ENCODE data around the gene PLEKHM3. TPM values are rescaled to one million over a fixed set of nuclear protein-coding genes. Genes with fewer than 3 reads are reported as not detected.

The PLEKHM3 gene
- total and polyA plus RNA-seq, 2 of the 13 experiments (the other 11 are each of a cell fraction or from before 2014, with no cell fraction given), result 4.5 to 4.7 TPM

DNA sequence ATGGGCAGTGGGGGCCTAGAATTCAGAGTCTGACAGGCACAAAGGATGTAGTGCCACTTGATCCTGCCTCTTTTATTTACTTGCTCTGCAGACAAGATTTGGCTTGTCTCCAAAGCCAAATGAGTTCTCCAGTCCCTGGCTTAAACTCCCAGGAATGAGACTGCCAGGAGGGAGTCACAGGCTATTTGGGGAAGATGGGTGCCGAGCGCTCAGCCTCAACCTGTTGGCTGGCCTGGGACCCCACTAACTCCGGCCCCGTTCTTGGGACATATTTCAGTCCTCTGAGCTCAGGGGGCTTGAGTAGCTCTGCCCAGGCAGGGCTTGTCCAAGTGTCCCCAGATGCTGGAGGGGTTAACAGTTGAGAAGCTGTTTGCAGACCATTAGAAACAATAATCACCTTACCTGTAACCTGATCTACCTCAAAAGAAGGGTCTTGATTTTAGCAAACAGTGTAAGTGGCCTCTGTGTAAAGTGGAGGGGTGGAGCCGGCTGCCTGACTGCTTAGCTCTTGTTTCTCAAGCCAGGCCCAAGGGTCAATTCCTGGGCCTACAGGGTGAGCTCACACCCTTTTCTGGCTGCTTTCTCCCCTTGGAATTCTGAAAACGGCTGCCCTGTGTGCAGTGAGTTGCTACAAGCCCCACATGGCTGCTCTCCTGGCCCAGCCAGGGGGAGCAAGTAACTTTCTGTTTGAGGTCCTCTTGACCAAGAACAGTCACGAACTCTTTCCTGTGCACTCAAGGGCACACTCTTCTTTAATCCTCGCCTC lies 228.6 kb downstream of the PLEKHM3 start (continued):
- TF ChIP-seq, protein P1, sequence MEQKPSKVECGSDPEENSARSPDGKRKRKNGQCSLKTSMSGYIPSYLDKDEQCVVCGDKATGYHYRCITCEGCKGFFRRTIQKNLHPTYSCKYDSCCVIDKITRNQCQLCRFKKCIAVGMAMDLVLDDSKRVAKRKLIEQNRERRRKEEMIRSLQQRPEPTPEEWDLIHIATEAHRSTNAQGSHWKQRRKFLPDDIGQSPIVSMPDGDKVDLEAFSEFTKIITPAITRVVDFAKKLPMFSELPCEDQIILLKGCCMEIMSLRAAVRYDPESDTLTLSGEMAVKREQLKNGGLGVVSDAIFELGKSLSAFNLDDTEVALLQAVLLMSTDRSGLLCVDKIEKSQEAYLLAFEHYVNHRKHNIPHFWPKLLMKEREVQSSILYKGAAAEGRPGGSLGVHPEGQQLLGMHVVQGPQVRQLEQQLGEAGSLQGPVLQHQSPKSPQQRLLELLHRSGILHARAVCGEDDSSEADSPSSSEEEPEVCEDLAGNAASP (CRISPR knock-in tag; IDR thresholded peaks at IDR 0.05; ENCODE audit: borderline replicate concordance), result no peak
- TF ChIP-seq, protein P2, sequence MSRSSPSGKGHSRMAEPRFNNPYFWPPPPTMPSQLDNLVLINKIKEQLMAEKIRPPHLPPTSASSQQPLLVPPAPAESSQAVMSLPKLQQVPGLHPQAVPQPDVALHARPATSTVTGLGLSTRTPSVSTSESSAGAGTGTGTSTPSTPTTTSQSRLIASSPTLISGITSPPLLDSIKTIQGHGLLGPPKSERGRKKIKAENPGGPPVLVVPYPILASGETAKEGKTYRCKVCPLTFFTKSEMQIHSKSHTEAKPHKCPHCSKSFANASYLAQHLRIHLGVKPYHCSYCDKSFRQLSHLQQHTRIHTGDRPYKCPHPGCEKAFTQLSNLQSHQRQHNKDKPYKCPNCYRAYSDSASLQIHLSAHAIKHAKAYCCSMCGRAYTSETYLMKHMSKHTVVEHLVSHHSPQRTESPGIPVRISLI (CRISPR knock-in tag; IDR thresholded peaks at IDR 0.05; ENCODE audit: borderline replicate concordance), result peak; percentile 58; the same call in 1 of the 2 replicates
- TF ChIP-seq SCMH1 (CRISPR knock-in tag; IDR thresholded peaks at IDR 0.05; ENCODE audit: borderline replicate concordance) (no peak), ZMYM3 (CRISPR knock-in tag; IDR thresholded peaks at IDR 0.05) (peak; percentile 55; the same call in 1 of the 2 replicates), TBP (CRISPR knock-in tag; IDR thresholded peaks at IDR 0.05) (no peak), NR2F2 (IDR thresholded peaks at IDR 0.05; ENCODE audit: borderline replicate concordance, low read depth) (peak; percentile 51; the same call in 1 of the 2 replicates), ZNF460 (CRISPR knock-in tag; IDR thresholded peaks at IDR 0.05; ENCODE audit: borderline replicate concordance) (no peak), GZF1 (CRISPR knock-in tag; IDR thresholded peaks at IDR 0.05) (no peak), SMC3 (IDR thresholded peaks at IDR 0.05; ENCODE audit: low read length) (peak; percentile 24; the same call in 1 of the 2 replicates), HMG20A (CRISPR knock-in tag; IDR thresholded peaks at IDR 0.05; ENCODE audit: borderline replicate concordance) (peak; percentile 62; the same call in 1 of the 2 replicates), ZNF383 (CRISPR knock-in tag; IDR thresholded peaks at IDR 0.05; ENCODE audit: borderline replicate concordance) (no peak), NR2C2 (CRISPR knock-in tag; IDR thresholded peaks at IDR 0.05; ENCODE audit: borderline replicate concordance) (peak; percentile 44; the same call in 1 of the 2 replicates), THAP11 (CRISPR knock-in tag; IDR thresholded peaks at IDR 0.05) (peak; percentile 40), ISX (CRISPR knock-in tag; conservative IDR thresholded peaks at IDR 0.05) (no peak), ARID2 (CRISPR knock-in tag; IDR thresholded peaks at IDR 0.05; ENCODE audit: borderline replicate concordance) (peak; percentile 22; the same call in 1 of the 2 replicates), DNMT1 (CRISPR knock-in tag; IDR thresholded peaks at IDR 0.05) (no peak), TBX2 (CRISPR knock-in tag; IDR thresholded peaks at IDR 0.05; ENCODE audit: borderline replicate concordance) (peak; percentile 93), POGZ (CRISPR knock-in tag; IDR thresholded peaks at IDR 0.05) (no peak; the same call in 1 of the 2 replicates)
- TF ChIP-seq, protein P3, sequence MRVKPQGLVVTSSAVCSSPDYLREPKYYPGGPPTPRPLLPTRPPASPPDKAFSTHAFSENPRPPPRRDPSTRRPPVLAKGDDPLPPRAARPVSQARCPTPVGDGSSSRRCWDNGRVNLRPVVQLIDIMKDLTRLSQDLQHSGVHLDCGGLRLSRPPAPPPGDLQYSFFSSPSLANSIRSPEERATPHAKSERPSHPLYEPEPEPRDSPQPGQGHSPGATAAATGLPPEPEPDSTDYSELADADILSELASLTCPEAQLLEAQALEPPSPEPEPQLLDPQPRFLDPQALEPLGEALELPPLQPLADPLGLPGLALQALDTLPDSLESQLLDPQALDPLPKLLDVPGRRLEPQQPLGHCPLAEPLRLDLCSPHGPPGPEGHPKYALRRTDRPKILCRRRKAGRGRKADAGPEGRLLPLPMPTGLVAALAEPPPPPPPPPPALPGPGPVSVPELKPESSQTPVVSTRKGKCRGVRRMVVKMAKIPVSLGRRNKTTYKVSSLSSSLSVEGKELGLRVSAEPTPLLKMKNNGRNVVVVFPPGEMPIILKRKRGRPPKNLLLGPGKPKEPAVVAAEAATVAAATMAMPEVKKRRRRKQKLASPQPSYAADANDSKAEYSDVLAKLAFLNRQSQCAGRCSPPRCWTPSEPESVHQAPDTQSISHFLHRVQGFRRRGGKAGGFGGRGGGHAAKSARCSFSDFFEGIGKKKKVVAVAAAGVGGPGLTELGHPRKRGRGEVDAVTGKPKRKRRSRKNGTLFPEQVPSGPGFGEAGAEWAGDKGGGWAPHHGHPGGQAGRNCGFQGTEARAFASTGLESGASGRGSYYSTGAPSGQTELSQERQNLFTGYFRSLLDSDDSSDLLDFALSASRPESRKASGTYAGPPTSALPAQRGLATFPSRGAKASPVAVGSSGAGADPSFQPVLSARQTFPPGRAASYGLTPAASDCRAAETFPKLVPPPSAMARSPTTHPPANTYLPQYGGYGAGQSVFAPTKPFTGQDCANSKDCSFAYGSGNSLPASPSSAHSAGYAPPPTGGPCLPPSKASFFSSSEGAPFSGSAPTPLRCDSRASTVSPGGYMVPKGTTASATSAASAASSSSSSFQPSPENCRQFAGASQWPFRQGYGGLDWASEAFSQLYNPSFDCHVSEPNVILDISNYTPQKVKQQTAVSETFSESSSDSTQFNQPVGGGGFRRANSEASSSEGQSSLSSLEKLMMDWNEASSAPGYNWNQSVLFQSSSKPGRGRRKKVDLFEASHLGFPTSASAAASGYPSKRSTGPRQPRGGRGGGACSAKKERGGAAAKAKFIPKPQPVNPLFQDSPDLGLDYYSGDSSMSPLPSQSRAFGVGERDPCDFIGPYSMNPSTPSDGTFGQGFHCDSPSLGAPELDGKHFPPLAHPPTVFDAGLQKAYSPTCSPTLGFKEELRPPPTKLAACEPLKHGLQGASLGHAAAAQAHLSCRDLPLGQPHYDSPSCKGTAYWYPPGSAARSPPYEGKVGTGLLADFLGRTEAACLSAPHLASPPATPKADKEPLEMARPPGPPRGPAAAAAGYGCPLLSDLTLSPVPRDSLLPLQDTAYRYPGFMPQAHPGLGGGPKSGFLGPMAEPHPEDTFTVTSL (CRISPR knock-in tag; IDR thresholded peaks at IDR 0.05; ENCODE audit: borderline replicate concordance), result peak; percentile 38; the same call in 1 of the 2 replicates
- TF ChIP-seq, protein P4, sequence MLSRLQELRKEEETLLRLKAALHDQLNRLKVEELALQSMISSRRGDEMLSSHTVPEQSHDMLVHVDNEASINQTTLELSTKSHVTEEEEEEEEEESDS (CRISPR knock-in tag; IDR thresholded peaks at IDR 0.05; ENCODE audit: borderline replicate concordance), result peak; percentile 85; the same call in 1 of the 2 replicates
- TF ChIP-seq, protein P5, sequence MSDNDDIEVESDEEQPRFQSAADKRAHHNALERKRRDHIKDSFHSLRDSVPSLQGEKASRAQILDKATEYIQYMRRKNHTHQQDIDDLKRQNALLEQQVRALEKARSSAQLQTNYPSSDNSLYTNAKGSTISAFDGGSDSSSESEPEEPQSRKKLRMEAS (IDR thresholded peaks at IDR 0.05), result peak; percentile 75

All from HepG2 (cell line).